Naive thymus-derived CD8-positive, alpha-beta T cell (primary cell): ENCODE data around the gene ROGDI. TPM values are rescaled to one million over a fixed set of nuclear protein-coding genes. Genes with fewer than 3 reads are reported as not detected.
A peak's percentile ranks its signal among the peaks of the same experiment; 100 is the strongest.

Experiments
- ATAC-seq, 2 donors: fragments of 150-1000 bp; cut with Tn5 transposase in 1 of 2; sonication (Bioruptor Pico), chemical (Tn5 transposase) in 1 of 2; 1 replicate in 1 of 2; 2 replicates in 1 of 2; pipeline ENCODE4 v1.10.0; 2021; ENCODE audit warnings: mild to moderate bottlenecking in 2 of 2, moderate library complexity in 2 of 2
- POLR2A ChIA-PET: fragments of 350-600 bp; sonication (Branson Sonifier 250); formaldehyde crosslinking; loops from one replicate; lab custom pipeline; 2021; ENCODE audit warnings: antibody characterized with exemption; lab: Charles Lee
- DNase-seq, 10 donors: peaks; one replicate each; pipeline versions ENCODE4 v3.0.0 to v3.0.0-alpha.2; 2020 to 2022
- H3K27ac Mint-ChIP-seq, 10 donors: one replicate each; pipeline ENCODE4 v1.8.0; 2020 to 2022; ENCODE audit warnings: mild to moderate bottlenecking in 10 of 10, mixed read lengths in 10 of 10, moderate library complexity in 4 of 10, inconsistent platforms in 1 of 10
- H3K27me3 Mint-ChIP-seq, 5 donors: one replicate each; pipeline ENCODE4 v1.8.0; 2021 to 2022; ENCODE audit warnings: mixed read lengths in 5 of 5
- H3K36me3 Mint-ChIP-seq, 3 donors: one replicate each; pipeline ENCODE4 v1.8.0; 2020 to 2022; ENCODE audit warnings: mixed read lengths in 3 of 3, mild to moderate bottlenecking in 2 of 3, inconsistent platforms in 1 of 3
- H3K4me1 Mint-ChIP-seq, 4 donors: one replicate each; pipeline ENCODE4 v1.8.0; 2021 to 2022; ENCODE audit warnings: mixed read lengths in 4 of 4
- H3K4me3 Mint-ChIP-seq, 10 donors: one replicate each; pipeline ENCODE4 v1.8.0; 2020 to 2022; ENCODE audit warnings: mild to moderate bottlenecking in 10 of 10, mixed read lengths in 10 of 10, moderate library complexity in 6 of 10, inconsistent platforms in 1 of 10
- H3K9me3 Mint-ChIP-seq, 9 donors: one replicate each; pipeline ENCODE4 v1.8.0; 2020 to 2022; ENCODE audit warnings: mixed read lengths in 9 of 9, mild to moderate bottlenecking in 3 of 9, inconsistent platforms in 1 of 9, moderate library complexity in 1 of 9
- polyA plus RNA-seq, 3 donors: library from polyadenylated mRNA; unstranded; fragments of 300-500 nt; fragmentation: Illumina TruSeq; gene quantifications; one replicate each; pipeline ENCODE4 v1.2.3, GENCODE V29; 2021
- total RNA-seq, 8 experiments: library from RNA in 2 of 8; stranded (reverse) in 2 of 8; gene quantifications; one replicate each; pipeline ENCODE4 v1.2.3 and lab custom pipeline; 2021 to 2026

ROGDI gene
- total and polyA plus RNA-seq, 5 experiments from 2014 or later, result 7.8 to 12.6 (median 11.8) TPM

DNA sequence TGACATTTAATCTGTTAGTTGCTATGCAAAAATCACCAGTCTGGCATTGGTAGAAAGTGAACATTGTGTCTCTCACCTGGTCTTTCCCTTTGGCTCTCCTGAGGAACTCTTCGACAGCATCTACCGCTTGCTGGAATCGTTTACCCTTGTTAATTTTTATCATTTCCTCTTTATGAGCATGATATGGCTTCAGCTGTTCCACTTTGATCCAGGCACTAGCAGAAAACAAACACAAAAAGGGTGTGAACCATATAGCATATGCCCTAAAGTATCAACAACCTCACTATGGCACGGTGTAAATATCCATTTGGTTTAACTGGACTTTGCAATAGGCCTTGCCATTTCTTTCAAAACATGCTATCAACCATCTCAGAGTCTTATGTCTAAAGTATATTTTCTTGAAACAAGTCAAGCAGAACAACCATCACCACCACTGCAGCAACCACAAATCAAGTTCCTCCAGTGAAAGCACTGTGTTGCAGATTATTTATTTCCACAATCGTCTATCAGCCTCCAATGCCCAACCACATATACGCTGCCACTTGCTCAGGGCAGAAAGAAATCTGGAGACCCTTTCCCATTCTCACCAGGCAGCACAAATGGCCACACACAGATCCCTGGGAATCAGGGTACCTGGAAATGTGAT, 30.4 kb upstream of the ROGDI start:
- DNase-seq (no peak), ATAC-seq (no peak)
- H3K4me3 Mint-ChIP-seq, result no peak overlapping the region
- POLR2A ChIA-PET, result no interaction called here
- H3K36me3 Mint-ChIP-seq, result peaks cover 5 to 82% (median 18%) of the 10 kb centered on the region in 3 donors
- no peaks in the 10 kb centered on the region for H3K9me3 Mint-ChIP-seq
- peak overlapping the region in 2 of 10 donors; percentile 8 to 27 for H3K27ac Mint-ChIP-seq
- no peaks in the 10 kb centered on the region for H3K27me3 Mint-ChIP-seq
- H3K4me1 Mint-ChIP-seq, result peaks cover 14 to 27% (median 21%) of the 10 kb centered on the region in 4 donors

GRCh38 chr16:4831616-4832015, 29.2 kb upstream of the ROGDI start:
- ATAC-seq, result no peak
- Mint-ChIP-seq H3K36me3 (peaks cover 5 to 84% (median 18%) of the 10 kb centered on the region in 3 donors), H3K4me1 (peaks cover 14 to 27% (median 20%) of the 10 kb centered on the region in 4 donors)

DNA sequence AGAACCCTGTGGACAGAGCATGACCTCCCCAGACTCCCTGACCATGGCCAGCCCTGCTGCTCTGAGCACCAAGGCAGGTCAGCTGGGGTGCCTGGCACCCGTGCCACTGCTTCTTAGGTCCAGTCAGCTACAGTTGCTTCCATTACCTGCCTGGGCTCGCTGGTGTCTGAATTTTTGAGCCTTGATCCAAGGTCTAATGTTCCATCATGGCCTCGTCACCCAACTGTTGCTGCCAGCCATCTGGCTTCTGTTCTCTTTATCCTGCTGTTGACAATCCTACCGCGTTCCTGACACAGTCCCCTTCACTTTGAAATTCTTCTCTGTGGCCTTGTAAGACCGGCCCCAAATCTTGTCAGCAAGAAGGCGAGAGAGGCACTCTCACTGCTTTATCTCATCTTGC, 28.0 kb upstream of the ROGDI start:
- H3K4me3 Mint-ChIP-seq, result no peak overlapping the region
- POLR2A ChIA-PET, result interaction anchor here (0.8 kb wide), 1 partner anchor 28 kb away, joined by 7 read pairs; the partner anchor contains the start of gene ROGDI
- H3K36me3 Mint-ChIP-seq, result peaks cover 5 to 83% (median 18%) of the 10 kb centered on the region in 3 donors
- no peak for ATAC-seq
- no peaks in the 10 kb centered on the region for H3K9me3 Mint-ChIP-seq
- peaks cover 9 to 27% (median 18%) of the 10 kb centered on the region in 4 donors for H3K4me1 Mint-ChIP-seq
- H3K27ac Mint-ChIP-seq, result peak overlapping the region in 1 of 10 donors; percentile 13
- no peaks in the 10 kb centered on the region for H3K27me3 Mint-ChIP-seq
- DNase-seq, result no peak

More at GRCh38 chr16:4831616-4832015, 29.2 kb upstream of the ROGDI start:
- POLR2A ChIA-PET, result no interaction called here
- no peaks in the 10 kb centered on the region for H3K27me3 Mint-ChIP-seq
- H3K9me3 Mint-ChIP-seq, result no peaks in the 10 kb centered on the region
- no peak for DNase-seq
- H3K27ac Mint-ChIP-seq, result peak overlapping the region in 1 of 10 donors; percentile 13
- H3K4me3 Mint-ChIP-seq, result no peak overlapping the region

DNA sequence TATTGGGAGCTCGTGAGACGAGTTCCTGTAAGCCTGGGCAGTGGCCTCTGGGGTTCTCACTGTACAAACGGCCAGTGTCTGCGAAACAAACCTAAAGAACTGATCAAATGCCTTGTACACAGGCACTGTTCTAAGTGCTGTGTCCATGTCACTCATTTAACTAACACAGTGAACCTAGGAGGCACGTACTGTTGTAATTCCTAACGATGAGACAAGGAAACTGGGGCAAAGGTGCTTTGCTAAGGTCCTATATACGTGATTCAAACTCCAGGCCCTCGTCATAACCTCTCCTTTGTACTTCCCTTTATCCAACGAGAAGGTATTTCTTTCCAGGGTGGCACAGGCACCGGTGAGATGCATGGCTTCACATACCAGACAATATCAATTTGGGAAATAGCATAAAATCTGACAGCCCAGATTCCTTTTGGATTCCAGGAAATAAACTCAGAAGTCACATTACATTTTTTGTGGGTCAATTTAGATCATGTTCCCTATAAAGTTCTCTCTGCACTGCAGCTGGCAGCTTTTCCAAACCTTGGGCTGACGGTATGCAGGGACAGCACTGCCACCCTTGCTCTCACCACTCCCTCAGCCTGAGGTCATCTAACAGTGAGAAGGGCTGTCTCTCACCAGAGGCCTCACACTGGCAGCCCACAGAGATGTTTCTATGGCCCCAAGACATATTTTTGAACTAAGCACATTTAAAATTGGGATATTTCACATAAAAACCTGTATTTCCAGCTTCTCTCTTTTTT, 26.3 kb upstream of the ROGDI start:
- no peak for DNase-seq
- H3K27me3 Mint-ChIP-seq, result no peaks in the 10 kb centered on the region
- H3K27ac Mint-ChIP-seq, result no peak overlapping the region
- no peak for ATAC-seq
- no peak overlapping the region for H3K4me3 Mint-ChIP-seq
- no peaks in the 10 kb centered on the region for H3K9me3 Mint-ChIP-seq
- H3K36me3 Mint-ChIP-seq, result peaks cover 5 to 91% (median 18%) of the 10 kb centered on the region in 3 donors
- H3K4me1 Mint-ChIP-seq, result peaks cover 9 to 20% (median 18%) of the 10 kb centered on the region in 4 donors
- POLR2A ChIA-PET, result no interaction called here

GRCh38 chr16:4826980-4827379, 24.5 kb upstream of the ROGDI start:
- POLR2A ChIA-PET, result no interaction called here

DNA sequence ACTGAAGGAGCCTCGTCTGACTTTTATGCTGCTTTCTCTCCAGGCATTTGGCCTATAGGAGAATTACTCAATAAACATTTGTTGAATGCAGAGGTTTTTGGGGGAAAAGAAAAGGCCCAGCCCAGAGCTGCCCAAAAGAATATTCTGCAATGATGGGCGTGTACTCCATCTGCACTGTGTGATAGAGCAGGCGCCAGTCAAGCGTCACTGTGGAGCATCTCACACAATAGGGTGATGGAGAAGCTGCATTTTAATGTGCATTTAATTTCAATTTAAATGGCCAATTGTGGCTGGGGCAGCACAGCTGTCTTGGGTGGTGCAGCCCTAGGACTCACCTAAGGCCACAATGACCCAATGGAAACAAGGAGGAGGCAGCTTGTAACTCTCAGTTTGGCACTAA, 24.1 kb upstream of the ROGDI start:
- H3K4me3 Mint-ChIP-seq, result no peak overlapping the region

More at GRCh38 chr16:4826980-4827379, 24.5 kb upstream of the ROGDI start:
- Mint-ChIP-seq H3K4me3 (peak overlapping the region in 1 of 10 donors; percentile 31), H3K27ac (peak overlapping the region in 1 of 10 donors; percentile 41), H3K9me3 (no peaks in the 10 kb centered on the region), H3K4me1 (peaks cover 5 to 16% (median 8%) of the 10 kb centered on the region in 4 donors), H3K36me3 (peaks cover 5 to 90% (median 13%) of the 10 kb centered on the region in 3 donors), H3K27me3 (no peaks in the 10 kb centered on the region)
- DNase-seq, result no peak
- ATAC-seq, result no peak

GRCh38 chr16:4825196-4825595, 22.8 kb upstream of the ROGDI start:
- DNase-seq (no peak), ATAC-seq (no peak)
- POLR2A ChIA-PET, result no interaction called here
- Mint-ChIP-seq H3K4me3 (no peak overlapping the region), H3K27me3 (no peaks in the 10 kb centered on the region), H3K4me1 (peaks cover 0 to 6% (median 0%) of the 10 kb centered on the region in 4 donors), H3K27ac (peak overlapping the region in 2 of 10 donors; percentile 8), H3K36me3 (peaks cover 0 to 88% (median 7%) of the 10 kb centered on the region in 3 donors), H3K9me3 (no peaks in the 10 kb centered on the region)

More for the DNA sequence above, 24.1 kb upstream of the ROGDI start:
- no peaks in the 10 kb centered on the region for H3K9me3 Mint-ChIP-seq
- DNase-seq, result no peak
- no peak for ATAC-seq
- peak overlapping the region in 1 of 10 donors; percentile 41 for H3K27ac Mint-ChIP-seq
- peaks cover 5 to 16% (median 7%) of the 10 kb centered on the region in 4 donors for H3K4me1 Mint-ChIP-seq
- no peaks in the 10 kb centered on the region for H3K27me3 Mint-ChIP-seq
- H3K36me3 Mint-ChIP-seq, result peaks cover 5 to 89% (median 12%) of the 10 kb centered on the region in 3 donors
- POLR2A ChIA-PET, result interaction anchor here (0.6 kb wide), 1 partner anchor 18 kb away, joined by 7 read pairs; no protein-coding TSS in a partner anchor

DNA sequence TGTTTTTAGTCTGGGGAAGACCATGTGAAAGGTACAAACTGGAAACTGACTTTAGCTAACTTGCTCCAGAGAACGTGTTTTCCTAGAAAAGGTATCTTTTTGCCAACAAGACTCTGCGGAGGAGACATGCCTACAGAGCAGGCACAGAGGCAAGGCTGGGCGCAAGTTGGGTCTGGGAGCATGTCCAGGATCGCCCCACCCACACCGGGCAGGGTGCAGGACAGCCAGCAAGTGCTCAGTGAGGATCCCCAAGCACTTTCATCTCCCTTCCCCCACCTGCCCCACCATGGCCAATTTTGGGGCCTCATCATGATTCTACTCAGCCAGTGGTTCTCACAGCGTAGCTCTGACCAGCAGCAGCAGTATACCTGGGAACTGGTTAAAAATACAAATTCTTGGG, 18.2 kb upstream of the ROGDI start:
- H3K27me3 Mint-ChIP-seq, result no peaks in the 10 kb centered on the region
- ATAC-seq (no peak), DNase-seq (no peak)
- H3K9me3 Mint-ChIP-seq, result no peaks in the 10 kb centered on the region
- peaks cover 0 to 6% (median 0%) of the 10 kb centered on the region in 4 donors for H3K4me1 Mint-ChIP-seq
- peaks cover 0 to 87% (median 14%) of the 10 kb centered on the region in 3 donors for H3K36me3 Mint-ChIP-seq
- H3K27ac Mint-ChIP-seq, result peak overlapping the region in 1 of 10 donors; percentile 62
- POLR2A ChIA-PET, result no interaction called here
- H3K4me3 Mint-ChIP-seq, result no peak overlapping the region

DNA sequence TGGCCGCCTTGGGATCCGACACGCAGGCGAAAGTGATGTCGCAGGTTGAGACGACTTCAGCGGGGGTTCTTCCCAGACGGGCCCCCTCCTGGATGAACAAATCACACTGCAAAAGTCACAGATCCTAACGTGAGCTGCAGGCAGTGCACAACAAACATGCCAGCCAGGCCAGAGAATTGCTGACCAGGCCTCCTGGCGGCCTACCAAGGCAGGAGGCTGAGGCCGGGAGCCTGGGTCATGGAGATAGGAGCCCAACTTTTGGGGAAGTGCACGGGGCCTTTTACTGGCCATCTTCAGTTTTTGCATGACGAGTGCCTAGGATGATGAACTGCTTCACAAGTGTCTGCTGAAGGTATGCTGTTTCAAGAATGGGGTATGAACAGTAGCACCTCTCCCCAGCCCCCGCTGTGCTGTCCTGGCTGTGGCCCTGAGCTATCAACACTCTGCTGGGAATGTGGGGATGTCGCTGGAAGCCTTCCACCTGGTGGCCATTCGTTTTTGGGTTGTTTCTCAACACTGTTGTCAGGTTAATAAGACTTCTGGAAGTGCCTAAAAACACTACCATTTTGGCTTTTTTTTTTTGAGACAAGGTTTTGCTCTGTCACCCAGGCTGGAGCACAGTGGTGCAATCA, 12.2 kb upstream of the ROGDI start:
- H3K27me3 Mint-ChIP-seq, result no peaks in the 10 kb centered on the region
- ATAC-seq (no peak), DNase-seq (peak in 1 of 10 donors; percentile 13)
- no peak overlapping the region for H3K4me3 Mint-ChIP-seq
- POLR2A ChIA-PET, result no interaction called here
- H3K36me3 Mint-ChIP-seq, result peaks cover 0 to 83% (median 27%) of the 10 kb centered on the region in 3 donors
- peak overlapping the region in 1 of 10 donors; percentile 22 for H3K27ac Mint-ChIP-seq
- H3K4me1 Mint-ChIP-seq, result no peaks in the 10 kb centered on the region
- H3K9me3 Mint-ChIP-seq, result no peaks in the 10 kb centered on the region

DNA sequence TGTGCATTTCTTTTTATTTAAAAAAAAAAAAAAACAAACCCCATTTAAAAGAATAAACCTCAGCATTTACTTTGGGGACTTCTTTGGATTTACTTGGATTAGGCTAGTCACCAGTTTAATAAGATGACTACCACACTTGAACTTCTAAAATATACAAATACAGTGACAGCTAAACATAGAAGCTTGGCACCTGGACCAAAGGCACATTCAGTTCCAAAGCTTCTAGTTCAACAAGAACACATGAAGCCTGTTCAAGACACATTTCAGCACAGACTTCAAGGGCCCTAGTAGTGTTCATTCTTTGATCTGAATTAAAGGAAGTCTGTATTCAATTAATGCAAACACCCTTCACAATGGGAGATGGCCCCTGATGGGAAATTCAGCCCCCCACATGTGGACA, 11.6 kb upstream of the ROGDI start:
- Mint-ChIP-seq H3K27me3 (no peaks in the 10 kb centered on the region), H3K27ac (peak overlapping the region in 2 of 10 donors; percentile 7 to 66), H3K9me3 (no peaks in the 10 kb centered on the region), H3K4me3 (no peak overlapping the region), H3K36me3 (peaks cover 0 to 82% (median 26%) of the 10 kb centered on the region in 3 donors), H3K4me1 (no peaks in the 10 kb centered on the region)
- POLR2A ChIA-PET, result no interaction called here
- no peak for ATAC-seq
- no peak for DNase-seq

- peak in 1 of 10 donors; percentile 50 for DNase-seq
- no peaks in the 10 kb centered on the region for H3K27me3 Mint-ChIP-seq
- H3K4me1 Mint-ChIP-seq, result no peaks in the 10 kb centered on the region
- H3K9me3 Mint-ChIP-seq, result no peaks in the 10 kb centered on the region
- no peak overlapping the region for H3K4me3 Mint-ChIP-seq
- ATAC-seq, result no peak
- peaks cover 0 to 82% (median 26%) of the 10 kb centered on the region in 3 donors for H3K36me3 Mint-ChIP-seq
- peak overlapping the region in 1 of 10 donors; percentile 19 for H3K27ac Mint-ChIP-seq
- POLR2A ChIA-PET, result interaction anchor here (0.7 kb wide), 1 partner anchor 607 kb away, joined by 4 read pairs; no protein-coding TSS in a partner anchor
Observed at GRCh38 chr16:4813251-4814003, 11.0 kb upstream of the ROGDI start.

DNA sequence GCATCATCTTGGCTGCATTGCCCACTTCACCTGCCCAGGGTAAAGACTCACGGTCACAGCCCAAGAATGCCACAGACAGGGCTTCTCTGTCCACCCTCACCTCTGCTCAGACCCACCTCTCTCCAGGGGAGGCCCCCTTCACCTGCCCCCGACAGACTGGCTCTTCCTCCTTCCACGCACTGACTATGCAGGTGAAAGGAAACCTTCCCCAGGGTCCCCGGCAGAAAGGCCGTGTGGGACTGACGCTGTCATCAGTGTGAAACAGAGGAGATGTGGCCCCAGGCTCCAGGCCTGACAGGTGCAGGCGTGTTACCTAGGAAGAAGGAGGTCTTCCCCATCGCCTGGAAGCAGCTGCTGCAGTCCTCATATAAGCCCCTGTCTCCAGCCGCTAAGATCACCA, 9.3 kb upstream of the ROGDI start:
- POLR2A ChIA-PET, result interaction anchor here (0.7 to 1.3 kb wide), 2 partner anchors 10 to 32 kb away, joined by 3 read pairs; partner anchors contain the start of gene ROGDI
- peak overlapping the region in 2 of 10 donors; percentile 20 to 37 for H3K27ac Mint-ChIP-seq
- ATAC-seq (no peak), DNase-seq (peak in 1 of 10 donors; percentile 58)
- peaks cover 0 to 86% (median 23%) of the 10 kb centered on the region in 3 donors for H3K36me3 Mint-ChIP-seq
- no peaks in the 10 kb centered on the region for H3K9me3 Mint-ChIP-seq
- H3K4me1 Mint-ChIP-seq, result no peaks in the 10 kb centered on the region
- no peak overlapping the region for H3K4me3 Mint-ChIP-seq
- H3K27me3 Mint-ChIP-seq, result no peaks in the 10 kb centered on the region
